Kidney epithelial cell (primary cell): ENCODE measurements around the gene CCDC110. TPM values are rescaled to one million over a fixed set of nuclear protein-coding genes. Genes with fewer than 3 reads are reported as not detected.

ENCODE experiments used
- DNase-seq: peaks from one replicate; pipeline ENCODE4 v3.0.0-alpha.2; 2010; ENCODE audit warnings: low read depth
- H3K27me3 ChIP-seq: 2 replicates; pipeline ENCODE4 v1.6.0; 2011; ENCODE audit warnings: low read length; ENCODE audit not compliant: control insufficient read depth, insufficient read depth
- H3K36me3 ChIP-seq: 2 replicates; pipeline ENCODE4 v1.5.1; 2011; ENCODE audit warnings: low read length; ENCODE audit not compliant: control insufficient read depth, insufficient read depth
- H3K4me3 ChIP-seq: 2 replicates; pipeline ENCODE4 v1.5.1; 2011; ENCODE audit warnings: low read depth, mild to moderate bottlenecking, control low read depth, low read length
- CTCF ChIP-seq: IDR thresholded peaks from 2 replicates; pipeline ENCODE4 v1.5.1; 2011; ENCODE audit warnings: mild to moderate bottlenecking, moderate library complexity, low read length, control low read depth, inconsistent platforms; ENCODE audit not compliant: insufficient read depth, poor library complexity, severe bottlenecking
- total RNA-seq: library from RNA; depleted of rRNA; stranded (reverse); fragments of >200 nt; gene quantifications from 2 replicates; pipeline ENCODE4 v1.2.3, GENCODE V29; 2015

Gene CCDC110
- total RNA-seq, 1 donor from 2014 or later: 0.38 TPM

GRCh38 chr4:185470501-185471195 lies 885 bp downstream of the CCDC110 start:
- Histone ChIP-seq H3K4me3 (peak overlapping the region; percentile 47), H3K27me3 (peaks cover 7% of the 10 kb centered on the region), H3K36me3 (no peaks in the 10 kb centered on the region)
- DNase-seq: no peak
- TF ChIP-seq CTCF: no peak

- DNase-seq: no peak
- Histone ChIP-seq H3K27me3 (peaks cover 7% of the 10 kb centered on the region), H3K36me3 (no peaks in the 10 kb centered on the region), H3K4me3 (no peak overlapping the region)
- TF ChIP-seq CTCF: no peak
These were observed 1.9 kb downstream of the CCDC110 start for GRCh38 chr4:185469580-185470154.

GRCh38 chr4:185468999-185469398 lies 2.5 kb downstream of the CCDC110 start:
- no peak for DNase-seq
- H3K4me3 ChIP-seq: no peak overlapping the region
- peaks cover 7% of the 10 kb centered on the region for H3K27me3 ChIP-seq
- H3K36me3 ChIP-seq: no peaks in the 10 kb centered on the region
- no peak for TF ChIP-seq CTCF

GRCh38 chr4:185467991-185468390 lies 3.5 kb downstream of the CCDC110 start:
- no peak for TF ChIP-seq CTCF
- Histone ChIP-seq H3K27me3 (peaks cover 7% of the 10 kb centered on the region), H3K4me3 (no peak overlapping the region), H3K36me3 (no peaks in the 10 kb centered on the region)
- no peak for DNase-seq

- DNase-seq: no peak
- no peak for TF ChIP-seq CTCF
- Histone ChIP-seq H3K36me3 (no peaks in the 10 kb centered on the region), H3K4me3 (no peak overlapping the region), H3K27me3 (peaks cover 6% of the 10 kb centered on the region)
These were observed 4.4 kb downstream of the CCDC110 start for GRCh38 chr4:185467101-185467500.

GRCh38 chr4:185465707-185466106 lies 5.8 kb downstream of the CCDC110 start:
- no peak for TF ChIP-seq CTCF
- no peak for DNase-seq
- H3K27me3 ChIP-seq: peaks cover 4% of the 10 kb centered on the region
- H3K36me3 ChIP-seq: no peaks in the 10 kb centered on the region
- H3K4me3 ChIP-seq: no peak overlapping the region
